Adrenal gland (tissue), 12 donors: ENCODE measurements around the gene CLIC4. TPM values are rescaled to one million over a fixed set of nuclear protein-coding genes. Genes with fewer than 3 reads are reported as not detected.

Source experiments
- DNase-seq, 7 donors: peaks; one replicate each; pipeline ENCODE4 v3.0.0-alpha.2; 2019 to 2020
- H3K27ac ChIP-seq, 5 donors: fragments of 200-600 bp; sonication (generic) in 4 of 5; 1 replicate in 3 of 5; 2 replicates in 2 of 5; pipeline versions ENCODE4 v1.5.1 to v1.8.0; 2016 to 2020; ENCODE audit warnings: mild to moderate bottlenecking in 1 of 5
- H3K27me3 ChIP-seq: fragments of 200-600 bp; 2 replicates; pipeline ENCODE4 v1.8.0; 2021
- H3K36me3 ChIP-seq, 2 donors: fragments of 200-600 bp; replicated peaks in 1 of 2; 1 replicate in 1 of 2; 2 replicates in 1 of 2; pipeline versions ENCODE4 v1.5.1 to v1.8.0; 2018 to 2022
- H3K4me1 ChIP-seq, 2 donors: fragments of 200-600 bp; replicated peaks in 1 of 2; 1 replicate in 1 of 2; 2 replicates in 1 of 2; pipeline versions ENCODE4 v1.5.1 to v1.8.0; 2018 to 2021
- H3K4me3 ChIP-seq, 4 donors: fragments of 200-600 bp; sonication (generic) in 3 of 4; one replicate each; pipeline ENCODE4 v1.5.1; 2016 to 2018
- H3K9me3 ChIP-seq, 3 donors: fragments of 200-600 bp; sonication (generic) in 1 of 3; replicated peaks in 1 of 3; 1 replicate in 2 of 3; 2 replicates in 1 of 3; pipeline versions ENCODE4 v1.5.1 to v1.8.0; 2016 to 2021
- POLR2A ChIP-seq, 2 donors: fragments of 450-650 bp; IDR thresholded peaks; one replicate each; pipeline ENCODE4 v1.6.1; 2017; ENCODE audit warnings: antibody characterized with exemption in 2 of 2, mild to moderate bottlenecking in 2 of 2, moderate library complexity in 1 of 2
- WGBS, 4 donors: extraction: QIAGEN DNeasy Blood & Tissue Kit in 2 of 4; methylation state at CpG; one replicate each; pipeline versions ENCODE4 v1.1.5 to v1.1.7; 2013 to 2017; 5-methylcytosine and 5-hydroxymethylcytosine counted together
- intact Hi-C, 2 donors: fragments of 100-400 bp; cut with DNase I; formaldehyde crosslinking; loops; one replicate each; pipeline versions ENCODE4 v1.14.1 to v1.15.0; 2022 to 2023
- polyA plus RNA-seq, 3 donors: library from polyadenylated mRNA; stranded (reverse); fragments of 200-250 nt in 2 of 3; fragments of 350-450 nt in 1 of 3; fragmentation: Illumina TruSeq in 1 of 3; extraction: RNeasy Lipid Tissue Mini Kit (QIAGEN cat#74804) in 1 of 3; gene quantifications; one replicate each; pipeline ENCODE4 v1.2.3, GENCODE V29; 2013 to 2014
- total RNA-seq, 9 donors: library from RNA; depleted of rRNA in 4 of 9; stranded (reverse); fragments of >200 nt in 4 of 9; fragments of 120-200 nt in 1 of 9; fragmentation: NEBNext Ultra II Directional in 1 of 9; extraction: Animal tissue kit (Norgen Biotek cat#: 25700) in 1 of 9; gene quantifications; one replicate each; pipeline versions ENCODE4 v1.1.0 to v1.2.4, GENCODE V29; 2013 to 2023
- TF ChIP-seq, protein P1 (sequence below), 6 experiments: fragments of 450-650 bp in 4 of 6; fragments of 200-600 bp in 2 of 6; sonication (generic) in 1 of 6; IDR thresholded peaks; 1 replicate in 5 of 6; 2 replicates in 1 of 6; pipeline versions ENCODE4 v1.5.1 to v1.8.0; 2016 to 2021; ENCODE audit warnings: antibody characterized with exemption in 6 of 6, mild to moderate bottlenecking in 2 of 6, moderate library complexity in 1 of 6
- donor health status: healthy with polysubstance abuse.
- donor health status: Bipolar disorder and iron deficiency.
- donor health status: DM: yes; HTN: yes; CAD: no.
- donor health status: DM: no; HTN: no; CAD: no.
- donor health status: DM: no; HTN: no; CAD: no.
- donor health status: DM: yes; HTN: yes; CAD: no.

Gene CLIC4
- total and polyA plus RNA-seq, 12 donors: 26.8 to 166 (median 107) TPM

DNA sequence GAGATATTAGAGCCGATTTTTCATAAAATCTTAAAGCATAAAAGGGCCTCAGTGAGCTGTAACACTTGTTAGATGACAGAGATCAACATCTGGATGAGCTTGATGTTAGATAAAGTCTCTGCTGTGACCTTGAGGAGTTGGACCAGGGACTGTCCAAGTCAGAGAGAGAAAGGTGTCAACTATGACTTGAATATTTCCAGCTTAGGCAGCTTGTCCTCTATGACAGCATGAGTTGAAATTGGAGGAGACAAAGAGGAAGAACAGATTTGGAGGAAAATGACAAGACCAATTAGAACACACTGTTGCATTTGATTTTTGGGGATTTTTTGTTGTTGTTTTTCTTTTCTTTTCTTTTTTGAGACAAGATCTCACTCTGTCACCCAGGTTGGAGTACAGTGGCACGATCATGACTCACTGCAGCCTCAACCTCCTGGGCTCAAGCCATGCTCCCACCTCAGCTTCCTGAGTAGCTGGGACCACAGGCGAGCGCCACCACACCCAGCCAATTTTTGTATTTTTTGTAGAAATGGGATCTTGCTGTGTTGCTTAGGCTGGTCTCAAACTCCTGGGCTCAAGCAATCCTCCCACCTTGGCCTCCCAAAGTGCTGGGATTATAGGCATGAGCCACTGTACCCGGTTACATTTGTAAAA is 35.3 kb upstream of the CLIC4 start:
- intact Hi-C loops: no loop called here
- H3K27me3 ChIP-seq: no peaks in the 10 kb centered on the region
- TF ChIP-seq POLR2A (IDR thresholded peaks at IDR 0.05): no peak
- TF ChIP-seq, protein P1, sequence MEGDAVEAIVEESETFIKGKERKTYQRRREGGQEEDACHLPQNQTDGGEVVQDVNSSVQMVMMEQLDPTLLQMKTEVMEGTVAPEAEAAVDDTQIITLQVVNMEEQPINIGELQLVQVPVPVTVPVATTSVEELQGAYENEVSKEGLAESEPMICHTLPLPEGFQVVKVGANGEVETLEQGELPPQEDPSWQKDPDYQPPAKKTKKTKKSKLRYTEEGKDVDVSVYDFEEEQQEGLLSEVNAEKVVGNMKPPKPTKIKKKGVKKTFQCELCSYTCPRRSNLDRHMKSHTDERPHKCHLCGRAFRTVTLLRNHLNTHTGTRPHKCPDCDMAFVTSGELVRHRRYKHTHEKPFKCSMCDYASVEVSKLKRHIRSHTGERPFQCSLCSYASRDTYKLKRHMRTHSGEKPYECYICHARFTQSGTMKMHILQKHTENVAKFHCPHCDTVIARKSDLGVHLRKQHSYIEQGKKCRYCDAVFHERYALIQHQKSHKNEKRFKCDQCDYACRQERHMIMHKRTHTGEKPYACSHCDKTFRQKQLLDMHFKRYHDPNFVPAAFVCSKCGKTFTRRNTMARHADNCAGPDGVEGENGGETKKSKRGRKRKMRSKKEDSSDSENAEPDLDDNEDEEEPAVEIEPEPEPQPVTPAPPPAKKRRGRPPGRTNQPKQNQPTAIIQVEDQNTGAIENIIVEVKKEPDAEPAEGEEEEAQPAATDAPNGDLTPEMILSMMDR (IDR thresholded peaks at IDR 0.05): no peak
- WGBS, 4 donors: 75 to 84% (median 77%) methylated on average over 5 of the region's 5 CpGs
- no peaks in the 10 kb centered on the region for H3K36me3 ChIP-seq
- no peak overlapping the region for H3K27ac ChIP-seq
- no peaks in the 10 kb centered on the region for H3K9me3 ChIP-seq
- H3K4me1 ChIP-seq: peaks cover 0 to 5% of the 10 kb centered on the region in 2 donors
- no peak for DNase-seq
- no peak overlapping the region for H3K4me3 ChIP-seq

DNA sequence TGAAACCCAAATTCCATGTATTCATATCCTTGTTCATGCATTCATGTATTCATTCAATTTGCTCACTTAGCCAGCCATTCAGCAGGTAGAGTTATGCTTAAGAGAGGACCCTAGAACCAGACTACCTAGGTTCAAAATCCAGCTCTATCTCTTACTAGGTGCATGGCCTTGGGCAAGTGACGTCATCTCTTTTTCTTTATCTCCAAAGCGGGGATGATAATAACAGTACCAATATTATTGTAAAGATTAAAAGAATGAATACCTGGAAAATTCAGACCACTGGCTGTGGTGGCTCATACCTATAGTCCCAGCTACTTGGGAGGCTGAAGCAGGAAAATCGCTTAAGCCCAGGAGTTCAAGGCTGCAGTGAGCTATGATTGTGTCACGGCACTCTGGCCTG is 33.9 kb upstream of the CLIC4 start:
- TF ChIP-seq, protein P1 (IDR thresholded peaks at IDR 0.05): no peak
- no peak for TF ChIP-seq POLR2A (IDR thresholded peaks at IDR 0.05)

DNA sequence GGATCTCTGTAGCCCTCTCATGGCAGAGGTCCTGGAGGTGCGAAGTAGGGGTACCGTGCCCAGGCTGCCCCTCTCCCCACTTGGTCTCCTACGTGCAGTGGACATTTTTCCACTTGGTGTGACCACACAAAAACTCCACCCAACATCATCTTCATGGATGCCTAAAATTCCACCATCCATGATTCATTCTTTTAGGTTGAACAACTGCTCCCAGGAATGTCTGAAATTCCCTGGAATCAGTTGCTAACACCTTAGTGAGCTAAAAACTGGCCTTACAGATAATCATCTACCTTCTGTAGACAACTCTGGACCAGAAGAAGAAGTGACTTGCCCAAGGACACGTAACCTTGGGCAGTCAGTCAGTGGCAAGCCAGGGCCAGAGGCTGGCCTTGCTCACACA is 32.1 kb upstream of the CLIC4 start:
- no peaks in the 10 kb centered on the region for H3K27me3 ChIP-seq
- peaks cover 0 to 5% of the 10 kb centered on the region in 2 donors for H3K4me1 ChIP-seq
- H3K27ac ChIP-seq: no peak overlapping the region
- no peaks in the 10 kb centered on the region for H3K36me3 ChIP-seq
- no peak for TF ChIP-seq POLR2A (IDR thresholded peaks at IDR 0.05)
- TF ChIP-seq, protein P1 (IDR thresholded peaks at IDR 0.05): no peak
- no peak overlapping the region for H3K4me3 ChIP-seq
- intact Hi-C loops: no loop called here
- no peak for DNase-seq
- H3K9me3 ChIP-seq: no peaks in the 10 kb centered on the region
- WGBS, 4 donors: 86 to 94% (median 91%) methylated on average over 4 of the region's 4 CpGs

More for the DNA sequence above, 33.9 kb upstream of the CLIC4 start:
- Histone ChIP-seq H3K36me3 (no peaks in the 10 kb centered on the region), H3K4me1 (peaks cover 0 to 5% of the 10 kb centered on the region in 2 donors), H3K27ac (no peak overlapping the region), H3K4me3 (no peak overlapping the region), H3K9me3 (no peaks in the 10 kb centered on the region), H3K27me3 (no peaks in the 10 kb centered on the region)
- WGBS, 4 donors: 49 to 64% (median 55%) methylated on average over 4 of the region's 4 CpGs
- intact Hi-C loops: no loop called here
- DNase-seq: no peak

DNA sequence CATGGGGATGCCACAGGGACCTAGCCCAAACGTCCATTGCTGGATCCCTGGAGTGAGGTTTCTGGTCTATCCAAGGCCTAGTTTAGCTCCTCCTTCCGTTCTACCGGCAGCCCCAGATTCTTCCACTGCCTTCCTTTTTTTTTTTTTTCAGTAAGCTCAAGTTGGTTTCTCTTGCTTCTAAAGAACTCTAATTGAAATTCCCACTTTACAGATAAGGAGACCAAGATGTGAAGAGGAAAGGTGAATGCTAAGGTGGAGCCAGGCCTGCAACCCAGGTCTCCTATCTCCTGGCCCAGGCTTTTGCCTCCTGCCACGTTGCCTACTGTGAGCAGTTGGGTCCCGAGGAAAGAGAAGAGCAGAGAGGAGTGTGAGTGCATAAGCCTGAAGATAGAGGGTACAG is 31.5 kb upstream of the CLIC4 start:
- Histone ChIP-seq H3K27ac (no peak overlapping the region), H3K4me3 (no peak overlapping the region), H3K4me1 (peaks cover 0 to 9% of the 10 kb centered on the region in 2 donors), H3K9me3 (no peaks in the 10 kb centered on the region), H3K27me3 (no peaks in the 10 kb centered on the region), H3K36me3 (no peaks in the 10 kb centered on the region)
- intact Hi-C loops: no loop called here
- WGBS, 4 donors: 54 to 70% (median 58%) methylated on average over 5 of the region's 5 CpGs
- DNase-seq: no peak
- TF ChIP-seq, protein P1 (IDR thresholded peaks at IDR 0.05): no peak
- TF ChIP-seq POLR2A (IDR thresholded peaks at IDR 0.05): no peak
